A673 (cell line): ENCODE results near the gene SEMA5A. TPM values are rescaled to one million over a fixed set of nuclear protein-coding genes. Genes with fewer than 3 reads are reported as not detected.

ENCODE experiments used
- BruUV-seq: library from RNA; stranded (reverse); fragments of 400-500 nt; replicated peaks from 2 replicates; lab custom pipeline; 2021; lab: Mats Ljungman, UMichigan
- CTCF ChIA-PET: fragments of 300-600 bp; sonication (Branson Sonifier 250); formaldehyde crosslinking; loops from one replicate; lab custom pipeline; 2022; ENCODE audit warnings: antibody characterized with exemption; lab: Charles Lee
- POLR2A ChIA-PET: fragments of 300-600 bp; sonication (Branson Sonifier 250); formaldehyde crosslinking; loops from one replicate; lab custom pipeline; 2022; ENCODE audit warnings: antibody characterized with exemption; ENCODE audit not compliant: low non-redundant PET; lab: Charles Lee
- DNase-seq: peaks from one replicate; pipeline ENCODE4 v3.0.0-alpha.2; 2015; ENCODE audit warnings: low spot score
- H3K27ac ChIP-seq: fragments of 200-600 bp; sonication (generic); 2 replicates; pipeline ENCODE4 v1.5.1; 2016; ENCODE audit warnings: mixed run types, low read depth, mild to moderate bottlenecking, mixed read lengths, antibody characterized with exemption, low read length; ENCODE audit not compliant: poor library complexity, severe bottlenecking
- H3K27me3 ChIP-seq: fragments of 200-600 bp; sonication (generic); replicated peaks from 2 replicates; pipeline ENCODE4 v1.6.1; 2017; ENCODE audit warnings: mixed run types, low read depth, mild to moderate bottlenecking, mixed read lengths, antibody characterized with exemption, low read length; ENCODE audit not compliant: insufficient read depth, poor library complexity
- H3K36me3 ChIP-seq: fragments of 200-600 bp; sonication (generic); 2 replicates; pipeline ENCODE4 v1.6.1; 2016; ENCODE audit warnings: mixed run types, mild to moderate bottlenecking, mixed read lengths, antibody characterized with exemption, low read length; ENCODE audit not compliant: insufficient read depth, poor library complexity, severe bottlenecking
- H3K4me1 ChIP-seq: fragments of 200-600 bp; sonication (generic); 2 replicates; pipeline ENCODE4 v1.6.1; 2017; ENCODE audit warnings: mixed run types, mild to moderate bottlenecking, mixed read lengths, antibody characterized with exemption, low read length; ENCODE audit not compliant: insufficient read depth, poor library complexity, severe bottlenecking
- H3K4me3 ChIP-seq: fragments of 200-600 bp; sonication (generic); 2 replicates; pipeline ENCODE4 v1.5.1; 2016; ENCODE audit warnings: low read depth, mixed run types, mild to moderate bottlenecking, mixed read lengths, low read length; ENCODE audit not compliant: poor library complexity, severe bottlenecking
- H3K9me3 ChIP-seq: fragments of 200-600 bp; sonication (generic); 2 replicates; pipeline ENCODE4 v1.6.1; 2016; ENCODE audit warnings: mixed run types, low read depth, mild to moderate bottlenecking, mixed read lengths, antibody characterized with exemption, low read length; ENCODE audit not compliant: poor library complexity, severe bottlenecking
- EZH2 ChIP-seq: fragments of 200-600 bp; sonication (generic); IDR thresholded peaks from 2 replicates; pipeline ENCODE4 v1.6.1; 2017; ENCODE audit warnings: borderline replicate concordance, low read depth, mild to moderate bottlenecking, mixed read lengths, antibody characterized with exemption, low read length; ENCODE audit not compliant: poor library complexity, severe bottlenecking
- intact Hi-C: fragments of 100-400 bp; cut with micrococcal nuclease; formaldehyde crosslinking; loops from one replicate; pipeline ENCODE4 v1.10.0; 2022; ENCODE audit not compliant: unreplicated experiment
- total RNA-seq: library from RNA; stranded (reverse); gene quantifications from 2 replicates; pipeline ENCODE4 v1.2.3, GENCODE V29; 2021
- TF ChIP-seq, protein P1 (sequence below): fragments of 300-800, 200-600 bp; sonication (generic); conservative IDR thresholded peaks from 2 replicates; pipeline ENCODE4 v1.5.1; 2017; ENCODE audit warnings: low read depth, mild to moderate bottlenecking, antibody characterized with exemption, low read length, moderate library complexity, mixed read lengths

The SEMA5A gene
- total RNA-seq, 1 experiment from 2014 or later, result 0.17 TPM

DNA sequence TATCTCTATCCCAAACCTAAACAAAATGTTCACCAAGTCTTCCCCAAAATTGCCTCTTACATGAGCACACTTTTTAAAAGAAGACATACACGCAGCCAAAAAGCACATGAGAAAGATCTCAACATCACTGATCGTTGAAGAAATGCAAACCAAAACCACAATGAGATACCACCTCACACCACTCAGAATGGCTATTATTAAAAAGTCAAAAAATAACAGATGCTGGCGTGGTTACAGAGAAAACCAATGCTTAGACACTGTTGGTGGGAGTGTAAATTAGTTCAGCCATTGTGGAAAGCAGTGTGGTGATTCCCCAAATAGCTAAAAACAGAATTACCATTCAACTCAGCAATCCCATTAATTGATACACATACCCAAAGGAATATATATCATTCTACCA is 83.8 kb downstream of the SEMA5A start:
- Histone ChIP-seq H3K27ac (no peak overlapping the region), H3K27me3 (no peaks in the 10 kb centered on the region), H3K4me1 (no peaks in the 10 kb centered on the region), H3K9me3 (peaks cover 3% of the 10 kb centered on the region), H3K36me3 (no peaks in the 10 kb centered on the region), H3K4me3 (no peak overlapping the region)
- intact Hi-C loops, result no loop called here
- POLR2A ChIA-PET, result no interaction called here
- no peak for DNase-seq
- TF ChIP-seq EZH2, result no peak
- TF ChIP-seq, protein P1, sequence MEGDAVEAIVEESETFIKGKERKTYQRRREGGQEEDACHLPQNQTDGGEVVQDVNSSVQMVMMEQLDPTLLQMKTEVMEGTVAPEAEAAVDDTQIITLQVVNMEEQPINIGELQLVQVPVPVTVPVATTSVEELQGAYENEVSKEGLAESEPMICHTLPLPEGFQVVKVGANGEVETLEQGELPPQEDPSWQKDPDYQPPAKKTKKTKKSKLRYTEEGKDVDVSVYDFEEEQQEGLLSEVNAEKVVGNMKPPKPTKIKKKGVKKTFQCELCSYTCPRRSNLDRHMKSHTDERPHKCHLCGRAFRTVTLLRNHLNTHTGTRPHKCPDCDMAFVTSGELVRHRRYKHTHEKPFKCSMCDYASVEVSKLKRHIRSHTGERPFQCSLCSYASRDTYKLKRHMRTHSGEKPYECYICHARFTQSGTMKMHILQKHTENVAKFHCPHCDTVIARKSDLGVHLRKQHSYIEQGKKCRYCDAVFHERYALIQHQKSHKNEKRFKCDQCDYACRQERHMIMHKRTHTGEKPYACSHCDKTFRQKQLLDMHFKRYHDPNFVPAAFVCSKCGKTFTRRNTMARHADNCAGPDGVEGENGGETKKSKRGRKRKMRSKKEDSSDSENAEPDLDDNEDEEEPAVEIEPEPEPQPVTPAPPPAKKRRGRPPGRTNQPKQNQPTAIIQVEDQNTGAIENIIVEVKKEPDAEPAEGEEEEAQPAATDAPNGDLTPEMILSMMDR, result no peak
- CTCF ChIA-PET, result no interaction called here
- BruUV-seq, result no TSS peak

DNA sequence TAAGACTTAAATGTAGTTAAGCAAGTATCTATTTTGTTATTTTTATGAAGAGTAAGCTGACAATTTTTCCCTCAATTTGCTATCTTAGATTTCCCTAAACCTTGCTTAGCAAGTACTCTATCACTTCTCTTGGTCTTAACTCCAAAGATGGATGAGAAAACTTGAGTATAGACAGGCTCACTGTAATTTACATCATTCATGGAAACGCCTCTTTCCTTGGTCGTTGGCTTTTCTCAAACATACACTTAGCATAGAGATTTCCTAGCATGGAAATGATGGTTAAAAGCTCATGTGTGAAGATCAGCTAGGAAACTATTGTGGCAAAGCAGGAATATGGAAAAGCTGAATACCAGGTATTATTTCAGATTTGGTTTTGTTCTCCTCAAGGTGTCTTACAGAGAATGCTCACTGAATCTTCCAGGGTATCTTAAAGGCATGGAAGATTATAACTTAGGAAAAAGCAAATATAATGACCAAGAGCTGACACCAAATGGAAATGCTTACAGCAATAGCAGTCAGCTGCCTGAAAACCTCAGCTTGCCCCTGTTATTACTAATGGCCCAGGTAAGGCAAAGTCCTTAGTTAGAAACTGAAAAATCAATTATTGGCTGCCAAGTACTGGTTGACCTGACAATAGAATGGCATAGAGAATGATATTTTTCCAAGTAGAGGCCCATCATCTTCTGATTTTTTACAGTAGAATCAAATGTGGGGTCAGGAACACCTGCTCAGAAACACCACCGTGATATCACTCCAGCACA is 84.8 kb downstream of the SEMA5A start:
- no TSS peak for BruUV-seq
- Histone ChIP-seq H3K27ac (no peak overlapping the region), H3K9me3 (peaks cover 3% of the 10 kb centered on the region), H3K27me3 (no peaks in the 10 kb centered on the region), H3K4me3 (no peak overlapping the region), H3K36me3 (no peaks in the 10 kb centered on the region), H3K4me1 (no peaks in the 10 kb centered on the region)
- TF ChIP-seq, protein P1, result no peak
- no peak for TF ChIP-seq EZH2
- ChIA-PET POLR2A (no interaction called here), CTCF (no interaction called here)
- no peak for DNase-seq
- intact Hi-C loops, result no loop called here

GRCh38 chr5:9456435-9457042 is 89.3 kb downstream of the SEMA5A start:
- Histone ChIP-seq H3K36me3 (no peaks in the 10 kb centered on the region), H3K4me1 (no peaks in the 10 kb centered on the region), H3K27ac (no peak overlapping the region), H3K27me3 (no peaks in the 10 kb centered on the region), H3K9me3 (peaks cover 3% of the 10 kb centered on the region), H3K4me3 (no peak overlapping the region)
- BruUV-seq, result no TSS peak
- TF ChIP-seq, protein P1, result no peak
- no peak for TF ChIP-seq EZH2
- DNase-seq, result no peak
- intact Hi-C loops, result no loop called here
- POLR2A ChIA-PET, result no interaction called here
- CTCF ChIA-PET, result no interaction called here
